Activated CD8-positive, alpha-beta memory T cell treated with anti-CD3 and anti-CD28 coated beads, Interleukin-2, amount 50 U/mL, for 1 hour (primary cell): Measurements from ENCODE around the gene FBXO40.
"Not testable (repeated sequence)": the region's sequence is repeated elsewhere in the genome, so short reads cannot be mapped to it uniquely, and the experiment has no call there.

ENCODE experiments used
- DNase-seq: peaks from one replicate; pipeline ENCODE4 v3.0.0-alpha.2; 2020; ENCODE audit errors: extremely low read depth

FBXO40 gene

GRCh38 chr3:121592856-121593702, at the start of gene FBXO40:
Gene FBXO40, plus strand, starts transcription at chr3:121593379. Its CDS starts 27,197 bp downstream, at chr3:121620576.
- no peak for DNase-seq

- DNase-seq = no peak
These were observed 48.1 kb upstream of the FBXO40 start for GRCh38 chr3:121545049-121545573.

DNA sequence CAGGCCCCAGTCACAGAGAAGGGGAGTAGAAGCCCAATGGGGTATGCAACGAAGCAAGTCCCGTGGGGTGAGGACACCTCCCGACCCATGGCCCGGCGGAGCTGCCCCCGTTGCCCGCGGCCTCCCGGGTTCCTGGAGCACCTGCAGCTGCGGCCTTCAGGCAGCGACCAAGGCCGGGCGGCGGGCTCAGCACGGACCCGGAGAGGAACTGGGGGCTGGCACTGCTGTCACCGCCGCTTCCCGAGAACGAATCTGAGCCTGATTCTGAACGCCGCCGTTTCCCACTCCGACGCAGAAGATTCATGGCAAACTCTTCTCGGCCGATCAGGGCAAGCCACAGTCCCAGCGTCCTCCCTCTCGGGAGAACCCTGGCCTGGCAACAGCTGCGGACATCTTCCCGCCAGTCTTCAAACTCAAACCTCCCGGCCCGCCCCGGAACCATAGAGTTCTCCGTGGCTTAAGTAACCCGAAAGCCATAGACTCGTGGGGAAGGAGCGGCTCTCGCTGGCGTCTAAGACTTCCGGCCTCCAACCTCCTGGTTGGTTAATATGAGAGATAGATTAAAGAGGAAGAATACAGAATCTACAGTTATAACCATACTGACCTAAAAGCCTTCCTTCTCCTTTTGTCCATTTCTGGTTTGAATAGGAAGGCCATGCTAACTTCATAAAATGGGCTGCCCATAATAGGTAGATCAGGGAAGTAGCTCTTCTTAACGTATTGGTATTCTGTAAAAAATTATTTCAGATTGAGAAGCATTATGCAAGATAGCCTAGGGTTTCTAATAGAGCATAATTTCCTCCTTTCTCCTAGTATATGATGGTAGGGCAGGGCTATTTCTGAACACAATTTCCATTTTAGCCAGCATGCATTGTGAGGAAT, 47.4 kb upstream of the FBXO40 start, which contains the start of gene POLQ:
POLQ (minus strand) TSS at position 415 of the 882 bp plus-strand sequence; CDS start at position 304, 111 bp downstream.
- peak; percentile 70 for DNase-seq

DNA sequence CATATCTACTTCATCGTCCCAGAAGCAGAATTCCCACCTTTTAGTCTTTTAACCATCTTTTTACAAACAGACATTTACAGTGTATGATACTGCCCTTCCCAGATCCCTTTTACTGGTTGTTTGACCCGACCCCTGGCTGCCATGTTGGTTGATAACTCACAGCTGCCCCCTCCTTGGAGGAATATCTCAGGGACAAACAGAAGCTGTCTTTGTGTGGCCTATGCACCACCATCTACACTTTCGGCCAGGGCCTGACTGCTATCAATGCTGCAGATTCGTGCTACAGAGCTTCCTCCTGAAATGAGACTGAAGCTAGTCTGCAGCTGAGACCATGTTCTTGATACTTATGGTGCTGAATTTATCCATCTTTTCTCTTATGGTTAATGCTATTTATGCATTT, 40.8 kb upstream of the FBXO40 start:
- DNase-seq = no peak

GRCh38 chr3:121552797-121553196, 40.4 kb upstream of the FBXO40 start:
- no peak for DNase-seq

- no peak for DNase-seq
These were observed 35.7 kb upstream of the FBXO40 start for GRCh38 chr3:121557426-121557934.

DNA sequence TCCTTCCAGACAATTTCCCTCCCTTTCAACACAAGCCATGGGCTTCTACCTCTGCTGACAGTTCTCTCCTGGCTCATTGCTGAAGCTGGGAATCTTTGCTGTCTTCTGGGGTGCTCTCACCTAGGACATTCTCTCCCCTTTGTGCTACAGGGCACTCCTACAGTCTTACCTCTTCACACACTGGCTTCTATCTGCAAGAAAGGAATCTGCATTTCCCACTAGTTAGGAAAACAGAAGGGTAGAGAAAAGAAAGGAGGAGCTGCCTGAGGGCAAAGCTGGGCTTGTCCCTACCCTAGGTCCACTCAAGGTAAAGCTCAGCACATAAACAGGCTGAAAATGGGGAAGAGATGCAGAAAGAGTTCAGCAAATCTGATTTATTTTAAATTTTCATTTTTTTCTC, 31.0 kb upstream of the FBXO40 start:
- DNase-seq = no peak

DNA sequence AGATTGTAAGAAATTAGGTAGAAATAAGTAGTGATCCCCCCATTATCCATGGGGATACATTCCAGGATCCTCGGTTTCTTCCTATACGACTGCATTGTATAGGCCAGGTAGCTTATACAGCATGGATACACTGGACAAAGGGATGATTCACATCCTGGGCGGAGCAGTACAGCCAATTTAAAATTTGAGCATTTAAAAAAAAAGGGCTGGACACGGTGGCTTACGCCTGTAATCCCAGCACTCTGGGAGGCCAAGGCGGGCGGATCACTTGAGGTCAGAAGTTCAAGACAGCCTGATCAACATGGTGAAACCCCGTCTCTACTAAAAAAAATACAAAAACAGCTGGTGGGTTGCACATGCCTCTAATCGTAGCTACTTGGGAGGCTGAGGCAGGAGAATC, 26.4 kb upstream of the FBXO40 start:
- DNase-seq = no peak

- DNase-seq = no peak
These were observed 25.5 kb upstream of the FBXO40 start, which contains the start of gene ARGFX for GRCh38 chr3:121567649-121568048. Gene ARGFX, plus strand, starts transcription at chr3:121567949. Its CDS starts 2,765 bp downstream, at chr3:121570714.

DNA sequence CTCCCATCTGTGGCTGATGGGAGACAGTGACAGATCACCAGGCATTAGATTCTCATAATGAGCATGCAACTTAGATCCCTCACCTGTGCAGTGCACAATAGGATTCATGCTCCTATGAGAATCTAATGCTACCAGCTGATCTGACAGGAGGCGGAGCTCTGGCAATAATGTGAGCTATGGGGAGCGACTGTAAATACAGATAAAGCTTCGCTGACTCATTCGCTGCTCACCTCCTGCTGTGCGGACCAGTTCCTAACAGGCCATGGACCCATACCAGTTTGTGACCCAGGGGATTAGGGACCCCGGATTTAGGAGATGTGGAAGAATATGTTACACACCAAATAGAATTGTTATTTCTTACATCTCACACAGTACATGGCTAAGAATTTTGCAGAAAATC, 18.7 kb upstream of the FBXO40 start:
- DNase-seq = no peak

DNA sequence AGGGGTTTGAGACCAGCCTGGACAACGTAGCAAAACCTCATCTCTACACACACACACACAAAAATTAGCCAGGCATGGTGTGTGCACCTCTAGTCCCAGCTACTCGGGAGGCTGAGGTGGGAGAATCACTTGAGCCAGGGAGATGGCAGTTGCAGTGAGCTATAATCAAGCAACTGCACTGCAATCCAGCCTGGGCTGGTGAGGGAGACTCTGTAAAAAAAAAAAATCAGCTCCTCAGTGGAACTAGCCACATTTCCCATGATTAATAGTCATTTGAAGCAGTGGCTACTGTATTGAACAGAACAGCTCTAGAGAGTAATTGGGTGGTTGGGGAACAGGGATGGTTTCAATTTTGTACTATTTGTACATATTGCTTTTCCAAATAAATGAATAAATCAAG, 11.5 kb upstream of the FBXO40 start:
- no peak for DNase-seq

GRCh38 chr3:121584418-121584817, 8.8 kb upstream of the FBXO40 start:
- DNase-seq = no peak

- not testable (repeated sequence) for DNase-seq
These were observed 627 bp downstream of the FBXO40 start for GRCh38 chr3:121593806-121594205.

DNA sequence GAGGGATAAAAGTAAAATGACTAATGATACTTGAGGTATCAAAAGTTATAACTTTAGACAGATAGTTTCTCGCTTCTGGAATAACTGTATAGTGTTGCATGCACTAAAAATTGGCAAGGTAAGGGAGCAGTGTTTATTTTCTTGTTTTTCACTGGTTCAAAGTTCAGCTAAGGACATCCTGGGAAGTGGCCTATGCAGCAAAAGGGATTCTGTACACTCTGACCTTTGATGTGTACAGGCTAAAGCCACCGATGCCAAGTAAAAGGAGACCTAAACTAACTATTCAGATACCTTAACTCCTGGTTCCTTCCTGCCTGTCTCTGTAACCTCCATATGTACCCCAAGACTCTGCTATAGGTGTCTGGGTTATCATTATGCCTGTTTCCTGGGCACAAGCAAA, 1.7 kb downstream of the FBXO40 start:
- no peak for DNase-seq

GRCh38 chr3:121595765-121596406, 2.7 kb downstream of the FBXO40 start:
- DNase-seq = no peak

DNA sequence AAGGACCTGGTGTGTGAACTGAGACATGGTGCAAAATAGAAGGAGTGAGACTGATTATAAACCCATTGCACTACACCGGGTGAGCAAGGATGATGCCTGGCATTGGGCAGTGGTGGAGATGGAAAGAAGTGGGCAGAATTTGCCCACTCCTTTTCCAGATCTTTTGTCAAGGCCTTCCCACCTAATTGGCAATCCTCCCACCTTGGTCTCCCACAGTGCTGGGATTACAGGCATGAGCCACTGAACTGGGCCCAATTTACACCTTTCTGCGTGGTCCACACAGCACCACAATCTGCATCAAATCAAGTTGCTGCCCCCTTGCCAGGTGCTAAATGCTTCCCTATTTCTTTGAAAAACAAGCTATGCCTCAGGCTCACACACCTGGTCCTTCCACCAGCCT, 5.4 kb downstream of the FBXO40 start:
- no peak for DNase-seq

DNA sequence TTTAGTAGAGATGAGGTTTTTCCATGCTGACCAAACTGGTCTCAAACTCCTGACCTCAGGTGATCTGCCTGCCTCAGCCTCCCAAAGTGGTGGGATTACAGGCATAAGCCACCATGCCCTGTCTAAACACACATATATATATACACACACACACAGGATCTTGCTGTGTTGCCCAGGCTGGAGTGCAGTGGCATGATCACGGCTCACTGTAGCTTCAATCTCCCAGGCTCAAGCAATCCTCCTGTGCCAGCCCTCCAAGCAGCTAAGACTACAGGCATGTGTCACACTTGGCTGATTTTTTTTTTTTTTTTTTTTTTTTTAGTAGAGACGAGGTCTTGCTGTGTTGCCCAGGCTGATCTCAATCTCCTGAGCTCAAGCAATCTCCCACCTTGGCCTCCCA, 6.7 kb downstream of the FBXO40 start:
- DNase-seq = not testable (repeated sequence)

GRCh38 chr3:121601212-121601812, 8.1 kb downstream of the FBXO40 start:
- DNase-seq = no peak

DNA sequence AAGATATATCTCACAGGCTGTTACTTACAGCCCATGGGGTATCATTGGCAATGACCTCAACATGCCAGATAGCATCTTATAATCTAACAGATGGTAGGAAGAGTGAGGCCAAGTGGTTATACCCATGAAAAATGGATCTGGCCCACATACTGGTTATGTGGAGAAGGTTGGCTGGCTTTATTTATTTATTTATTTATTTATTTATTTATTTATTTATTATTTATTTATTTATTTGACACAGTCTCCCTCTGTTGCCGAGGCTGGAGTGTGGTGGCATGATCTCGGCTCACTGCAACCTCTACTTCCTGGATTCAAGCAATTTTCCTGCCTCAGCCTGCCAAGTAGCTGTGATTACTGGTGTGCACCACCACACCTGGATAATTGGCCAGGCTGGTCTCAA, 11.6 kb downstream of the FBXO40 start:
- no peak for DNase-seq

- no peak for DNase-seq
These were observed 12.9 kb downstream of the FBXO40 start for GRCh38 chr3:121606106-121606505.

GRCh38 chr3:121619691-121620090, 26.5 kb downstream of the FBXO40 start:
- no peak for DNase-seq
